Panc1 (cell line): ENCODE results near the gene ACOXL. TPM values are rescaled to one million over a fixed set of nuclear protein-coding genes. Genes with fewer than 3 reads are reported as not detected.

Source experiments
- ATAC-seq: fragments of 200-7000 bp; cut with Tn5 transposase; 2 replicates; pipeline ENCODE4 v1.9.1; 2020; ENCODE audit warnings: mild to moderate bottlenecking, moderate library complexity
- BruUV-seq: library from RNA; stranded (reverse); fragments of 400-500 nt; replicated peaks from 2 replicates; lab custom pipeline; 2021; lab: Mats Ljungman, UMichigan
- CTCF ChIA-PET: fragments of 300-600 bp; sonication (Branson Sonifier 250); formaldehyde crosslinking; loops from one replicate; lab custom pipeline; 2022; ENCODE audit warnings: antibody characterized with exemption; lab: Charles Lee
- POLR2A ChIA-PET: fragments of 300-600 bp; sonication (Branson Sonifier 250); formaldehyde crosslinking; loops from one replicate; lab custom pipeline; 2022; ENCODE audit warnings: antibody characterized with exemption; lab: Charles Lee
- DNase-seq: peaks from one replicate; pipeline ENCODE4 v3.0.0-alpha.2; 2010; ENCODE audit warnings: low read depth, low spot score
- H3K27ac ChIP-seq: 2 replicates; pipeline ENCODE4 v1.5.1; 2011; ENCODE audit warnings: mild to moderate bottlenecking, low read length, inconsistent platforms
- H3K27me3 ChIP-seq: fragments of 200-500 bp; sonication (Bioruptor generic); 2 replicates; pipeline ENCODE4 v1.6.0; 2014; ENCODE audit warnings: low read length, inconsistent platforms; ENCODE audit not compliant: control insufficient read depth, insufficient read depth
- H3K36me3 ChIP-seq: fragments of 200-500 bp; sonication (Bioruptor generic); 2 replicates; pipeline ENCODE4 v1.5.1; 2014; ENCODE audit warnings: inconsistent platforms, mild to moderate bottlenecking, low read length, moderate library complexity; ENCODE audit not compliant: control insufficient read depth, insufficient read depth
- H3K4me1 ChIP-seq: 2 replicates; pipeline ENCODE4 v1.5.1; 2011; ENCODE audit warnings: inconsistent platforms, mild to moderate bottlenecking, low read length, moderate library complexity; ENCODE audit not compliant: control insufficient read depth, insufficient read depth
- H3K4me3 ChIP-seq, 2 experiments: 2 replicates each; pipeline ENCODE4 v1.5.1; 2011 to 2012; ENCODE audit warnings: low read depth in 2 of 2, low read length in 2 of 2, mild to moderate bottlenecking in 2 of 2, inconsistent platforms in 1 of 2, moderate library complexity in 1 of 2
- H3K9me3 ChIP-seq: fragments of 200-500 bp; sonication (Bioruptor generic); 2 replicates; pipeline ENCODE4 v1.5.1; 2014; ENCODE audit warnings: low read depth, mild to moderate bottlenecking, inconsistent platforms, low read length, moderate library complexity; ENCODE audit not compliant: control insufficient read depth, insufficient read depth
- CTCF ChIP-seq: fragments of 450-650 bp; IDR thresholded peaks from 2 replicates; pipeline ENCODE4 v1.5.1; 2017; ENCODE audit warnings: mild to moderate bottlenecking
- POLR2AphosphoS5 ChIP-seq: IDR thresholded peaks from 2 replicates; pipeline ENCODE4 v1.6.1; 2012; ENCODE audit warnings: mild to moderate bottlenecking, low read depth, low read length, moderate library complexity
- REST ChIP-seq, 2 experiments: IDR thresholded peaks; 2 replicates each; pipeline ENCODE4 v1.6.1; 2011 to 2012; ENCODE audit warnings: low read depth in 2 of 2, control low read depth in 1 of 2, low read length in 1 of 2, mild to moderate bottlenecking in 1 of 2, moderate library complexity in 1 of 2; ENCODE audit not compliant: insufficient read depth in 1 of 2
- SIN3A ChIP-seq: IDR thresholded peaks from 2 replicates; pipeline ENCODE4 v1.6.1; 2012; ENCODE audit warnings: low read depth, mild to moderate bottlenecking, low read length, moderate library complexity, borderline replicate concordance; ENCODE audit not compliant: insufficient read depth
- TCF7L2 ChIP-seq: IDR thresholded peaks from 2 replicates; pipeline ENCODE4 v1.6.1; 2011; ENCODE audit warnings: mild to moderate bottlenecking, low read depth, low read length, inconsistent platforms
- in situ Hi-C: cut with HindIII; loops from 2 replicates; pipeline ENCODE4 v1.10.0; 2016; ENCODE audit warnings: low sequenced_read_pairs, low pct_unique_long_range_greater_than_20kb
- intact Hi-C: fragments of 100-400 bp; cut with micrococcal nuclease; formaldehyde crosslinking; loops from one replicate; pipeline ENCODE4 v1.10.0; 2022; ENCODE audit not compliant: unreplicated experiment
- total RNA-seq: library from RNA; stranded (reverse); gene quantifications from one replicate; pipeline ENCODE4 v1.2.1, GENCODE V29; 2021; ENCODE audit not compliant: unreplicated experiment

The ACOXL gene
- total RNA-seq, 1 experiment from 2014 or later, result 4.9 TPM

- intact Hi-C loops (no loop called here), in situ Hi-C loops (no loop called here)
- Histone ChIP-seq H3K4me3 (no peak overlapping the region), H3K27me3 (peaks cover 5% of the 10 kb centered on the region; the same call in 1 of the 2 replicates), H3K36me3 (no peaks in the 10 kb centered on the region), H3K4me1 (no peaks in the 10 kb centered on the region), H3K9me3 (no peaks in the 10 kb centered on the region), H3K27ac (no peak overlapping the region)
- no peak for ATAC-seq
- CTCF ChIA-PET, result no interaction called here
- TF ChIP-seq TCF7L2, result no peak
- TF ChIP-seq REST (IDR thresholded peaks at IDR 0.05; ENCODE audit: insufficient read depth in 1 of 2, low read depth in 2 of 2, low read length in 1 of 2), result no peak
- no peak for TF ChIP-seq SIN3A
- no peak for TF ChIP-seq POLR2AphosphoS5
- TF ChIP-seq CTCF, result no peak
- no peak for DNase-seq
- BruUV-seq, result no TSS peak
- POLR2A ChIA-PET, result no interaction called here
Observed at GRCh38 chr2:110885256-110885655, 152.9 kb downstream of the ACOXL start.

- in situ Hi-C loops, result no loop called here
- CTCF ChIA-PET, result no interaction called here
- POLR2A ChIA-PET, result no interaction called here
- no peak overlapping the region for H3K4me3 ChIP-seq
- H3K4me1 ChIP-seq, result no peaks in the 10 kb centered on the region
- peaks cover 8% of the 10 kb centered on the region for H3K27me3 ChIP-seq
- intact Hi-C loops, result no loop called here
- BruUV-seq, result no TSS peak
- no peaks in the 10 kb centered on the region for H3K36me3 ChIP-seq
- no peak; the same call in 1 of the 2 replicates for TF ChIP-seq CTCF
- no peak for TF ChIP-seq SIN3A
- TF ChIP-seq POLR2AphosphoS5, result no peak
- TF ChIP-seq TCF7L2, result no peak
- TF ChIP-seq REST (IDR thresholded peaks at IDR 0.05; ENCODE audit: insufficient read depth in 1 of 2, low read depth in 2 of 2, low read length in 1 of 2), result no peak
- no peak for DNase-seq
- no peak overlapping the region for H3K27ac ChIP-seq
- ATAC-seq, result no peak
- no peaks in the 10 kb centered on the region for H3K9me3 ChIP-seq
Observed at GRCh38 chr2:110886826-110887573, 154.6 kb downstream of the ACOXL start.
